ENCODE results near the gene CARD19.

GRCh38 chr9:93137362-93137761 is 41.3 kb downstream of the CARD19 start:
- no peak for TF ChIP-seq CTCF (IDR thresholded peaks at IDR 0.05)
- no peak for TF ChIP-seq POLR2AphosphoS5 (IDR thresholded peaks at IDR 0.05)

All from esophagus muscularis mucosa (tissue), 3 donors.